GM21423 (cell line): ENCODE measurements around the gene NOL12.

Source experiments
- ATAC-seq: cut with Tn5 transposase; IDR thresholded peaks from one replicate; pipeline ENCODE4 v1.9.1; 2021; ENCODE audit warnings: mild to moderate bottlenecking, moderate library complexity; ENCODE audit not compliant: unreplicated experiment

Gene NOL12

DNA sequence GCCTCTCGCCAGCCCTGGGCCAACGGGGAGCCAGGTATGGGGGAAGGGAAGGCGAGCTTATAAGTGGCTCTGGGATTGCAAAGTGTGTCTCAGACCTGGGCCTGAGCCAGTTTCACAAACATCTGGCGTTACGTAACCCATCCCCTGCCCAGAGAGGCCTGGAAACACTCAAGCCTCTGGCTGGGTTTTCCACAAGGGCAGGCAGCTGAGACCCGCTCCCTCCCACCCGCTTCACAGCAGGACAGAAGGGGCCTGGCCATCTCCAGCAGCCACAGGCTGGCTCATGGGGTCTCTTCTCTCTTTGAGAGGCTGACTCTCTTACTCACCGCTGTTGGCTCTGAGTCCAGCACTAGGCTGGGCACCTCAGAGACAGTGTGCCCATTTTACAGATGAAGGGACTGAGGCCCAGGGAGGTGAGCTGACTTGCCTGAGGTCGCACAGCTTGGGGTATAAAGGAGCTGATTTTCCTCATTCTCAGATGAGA, 55.2 kb downstream of the NOL12 start:
- ATAC-seq = no peak

DNA sequence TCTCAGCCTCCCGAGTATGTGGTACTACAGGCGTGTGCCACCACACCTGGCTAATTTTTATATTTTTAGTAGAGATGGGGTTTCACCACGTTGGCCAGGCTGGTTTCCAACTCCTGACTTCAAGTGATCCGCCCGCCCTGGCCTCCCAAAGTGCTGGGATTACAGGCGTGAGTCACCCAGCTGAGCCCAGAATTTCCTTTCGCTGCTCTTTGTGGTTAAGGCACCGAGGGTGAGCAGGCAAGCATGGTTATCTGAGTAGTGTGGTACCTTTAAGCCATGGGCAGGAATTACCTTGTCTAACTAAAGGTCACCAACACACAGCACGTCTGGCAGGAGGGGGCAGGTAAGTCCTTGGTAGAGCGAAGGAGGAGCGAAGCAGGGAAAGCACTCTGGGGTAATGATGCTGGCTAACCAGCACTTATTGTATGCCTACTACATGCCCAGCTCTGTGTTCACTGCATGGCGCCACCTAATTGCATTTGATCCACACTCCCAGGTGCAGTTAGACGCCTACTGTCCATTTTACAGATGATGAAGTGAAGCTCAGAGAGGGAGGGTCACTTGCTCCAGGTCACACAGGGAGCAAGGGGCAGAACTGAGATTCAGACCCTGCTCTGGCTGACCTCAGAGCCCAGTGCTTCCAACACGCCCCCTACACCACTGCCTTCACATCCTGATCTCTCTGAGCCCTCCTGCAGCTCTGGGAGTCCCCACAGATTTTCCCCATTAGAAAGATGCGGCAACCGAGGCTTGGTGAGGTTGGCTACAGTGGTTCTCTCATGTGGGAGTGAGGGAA, 56.4 kb downstream of the NOL12 start:
- no peak for ATAC-seq
